GM12892 (cell line): ENCODE measurements around the gene ANKRD13A.
"Not testable (repeated sequence)": the region's sequence is repeated elsewhere in the genome, so short reads cannot be mapped to it uniquely, and the experiment has no call there.

Experiments used
- DNase-seq: peaks from one replicate; pipeline ENCODE4 v3.0.0; 2011; ENCODE audit not compliant: insufficient read length
- FAIRE-seq: peaks from 2 replicates; lab custom pipeline; 2011; peaks lifted over from hg19 to GRCh38; lab: Jason Lieb, UNC
- POLR2A ChIP-seq: IDR thresholded peaks from 2 replicates; pipeline ENCODE4 v1.6.1; 2011; ENCODE audit warnings: low read depth, low read length, control low read depth
- POLR2AphosphoS5 ChIP-seq: IDR thresholded peaks from 2 replicates; pipeline ENCODE4 v1.6.1; 2011; ENCODE audit warnings: low read depth, low read length, control low read depth
- TAF1 ChIP-seq: IDR thresholded peaks from 2 replicates; pipeline ENCODE4 v1.6.1; 2011; ENCODE audit warnings: low read depth, mild to moderate bottlenecking, control low read depth, low read length, borderline replicate concordance

Gene ANKRD13A

GRCh38 chr12:110079477-110080400 is 80.5 kb downstream of the ANKRD13A start:
- DNase-seq = peak; percentile 64
- FAIRE-seq = peak; percentile 96
- peak; percentile 36; the same call in 1 of the 2 replicates for TF ChIP-seq TAF1
- TF ChIP-seq POLR2A = peak; percentile 46; the same call in 1 of the 2 replicates
- no peak for TF ChIP-seq POLR2AphosphoS5

GRCh38 chr12:110080410-110080809 is 81.2 kb downstream of the ANKRD13A start:
- FAIRE-seq = no peak
- DNase-seq = no peak
- no peak for TF ChIP-seq POLR2AphosphoS5
- no peak for TF ChIP-seq POLR2A
- TF ChIP-seq TAF1 = no peak

- TF ChIP-seq POLR2A (no peak), POLR2AphosphoS5 (no peak), TAF1 (no peak)
- DNase-seq (no peak), FAIRE-seq (no peak)
These were observed 85.2 kb downstream of the ANKRD13A start for GRCh38 chr12:110084314-110085015.

- FAIRE-seq, DNase-seq: not testable (repeated sequence)
These were observed 89.0 kb downstream of the ANKRD13A start for GRCh38 chr12:110088216-110088615.

- TF ChIP-seq POLR2A (no peak), TAF1 (no peak), POLR2AphosphoS5 (no peak)
- DNase-seq (no peak), FAIRE-seq (no peak)
These were observed 89.7 kb downstream of the ANKRD13A start for GRCh38 chr12:110088936-110089335.
